Measurements from ENCODE around the gene APOH.

Gene APOH

DNA sequence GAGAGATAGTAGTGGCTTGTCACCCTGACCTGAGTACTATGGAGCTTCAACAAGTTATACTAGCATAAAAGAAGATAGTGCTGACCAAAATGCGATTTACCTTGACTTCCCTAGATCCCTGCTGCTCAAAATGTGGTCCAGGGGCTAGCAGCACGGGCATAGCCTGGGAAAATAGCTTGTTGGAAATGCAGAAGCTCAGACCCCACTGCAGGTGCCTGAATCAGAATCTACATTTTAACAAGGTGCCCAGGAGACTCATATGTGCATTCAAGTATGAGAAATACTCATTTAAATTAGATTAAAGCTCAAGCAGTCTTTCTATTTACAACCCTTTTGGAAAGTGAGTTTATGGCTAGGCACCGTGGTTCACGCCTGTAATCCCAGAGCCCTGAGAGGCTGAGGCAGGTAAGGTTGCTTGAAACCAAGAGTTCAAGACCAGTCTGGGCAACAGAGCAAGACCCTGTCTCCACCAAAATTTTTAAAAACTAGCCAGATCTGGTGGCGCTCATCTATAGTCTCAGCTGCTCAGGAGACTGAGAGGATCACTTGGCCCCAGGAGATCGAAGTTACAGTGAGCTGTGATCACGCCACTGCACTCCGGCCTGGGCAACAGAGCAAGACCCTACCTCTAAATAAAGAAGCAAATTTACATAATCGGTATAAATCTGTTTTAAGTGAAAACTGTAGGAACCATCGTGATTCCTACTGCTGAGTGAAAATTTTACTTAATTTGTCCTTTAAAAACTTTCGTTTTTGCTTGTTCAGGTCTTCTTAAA is 7.3 kb downstream of the APOH start:
- no peak overlapping the region for H3K27ac ChIP-seq
- TF ChIP-seq, protein P1, sequence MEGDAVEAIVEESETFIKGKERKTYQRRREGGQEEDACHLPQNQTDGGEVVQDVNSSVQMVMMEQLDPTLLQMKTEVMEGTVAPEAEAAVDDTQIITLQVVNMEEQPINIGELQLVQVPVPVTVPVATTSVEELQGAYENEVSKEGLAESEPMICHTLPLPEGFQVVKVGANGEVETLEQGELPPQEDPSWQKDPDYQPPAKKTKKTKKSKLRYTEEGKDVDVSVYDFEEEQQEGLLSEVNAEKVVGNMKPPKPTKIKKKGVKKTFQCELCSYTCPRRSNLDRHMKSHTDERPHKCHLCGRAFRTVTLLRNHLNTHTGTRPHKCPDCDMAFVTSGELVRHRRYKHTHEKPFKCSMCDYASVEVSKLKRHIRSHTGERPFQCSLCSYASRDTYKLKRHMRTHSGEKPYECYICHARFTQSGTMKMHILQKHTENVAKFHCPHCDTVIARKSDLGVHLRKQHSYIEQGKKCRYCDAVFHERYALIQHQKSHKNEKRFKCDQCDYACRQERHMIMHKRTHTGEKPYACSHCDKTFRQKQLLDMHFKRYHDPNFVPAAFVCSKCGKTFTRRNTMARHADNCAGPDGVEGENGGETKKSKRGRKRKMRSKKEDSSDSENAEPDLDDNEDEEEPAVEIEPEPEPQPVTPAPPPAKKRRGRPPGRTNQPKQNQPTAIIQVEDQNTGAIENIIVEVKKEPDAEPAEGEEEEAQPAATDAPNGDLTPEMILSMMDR (IDR thresholded peaks at IDR 0.05): no peak
- no peak for TF ChIP-seq ZFX (IDR thresholded peaks at IDR 0.05; ENCODE audit: borderline replicate concordance)

DNA sequence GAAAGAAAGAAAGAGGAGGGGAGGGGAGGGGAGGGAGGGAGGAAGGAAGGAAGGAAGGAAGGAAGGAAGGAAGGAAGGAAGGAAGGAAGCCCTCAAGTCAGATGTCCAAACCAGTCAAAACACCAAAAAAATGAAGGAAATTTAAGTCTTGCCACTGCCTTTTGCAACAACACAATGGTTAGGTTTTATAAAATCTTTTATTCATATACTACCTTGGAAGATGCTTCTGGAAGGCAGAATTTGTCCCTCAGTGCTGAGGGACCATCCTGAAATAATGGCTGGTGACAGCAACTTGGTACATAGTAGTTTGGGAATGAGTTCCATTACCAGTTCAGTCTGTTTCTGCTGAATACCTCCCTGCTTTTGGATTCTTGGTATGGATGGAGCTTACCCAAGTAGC is 7.9 kb downstream of the APOH start:
- H3K27ac ChIP-seq: no peak overlapping the region
- TF ChIP-seq, protein P1 (IDR thresholded peaks at IDR 0.05): no peak
- no peak for TF ChIP-seq ZFX (IDR thresholded peaks at IDR 0.05; ENCODE audit: borderline replicate concordance)

DNA sequence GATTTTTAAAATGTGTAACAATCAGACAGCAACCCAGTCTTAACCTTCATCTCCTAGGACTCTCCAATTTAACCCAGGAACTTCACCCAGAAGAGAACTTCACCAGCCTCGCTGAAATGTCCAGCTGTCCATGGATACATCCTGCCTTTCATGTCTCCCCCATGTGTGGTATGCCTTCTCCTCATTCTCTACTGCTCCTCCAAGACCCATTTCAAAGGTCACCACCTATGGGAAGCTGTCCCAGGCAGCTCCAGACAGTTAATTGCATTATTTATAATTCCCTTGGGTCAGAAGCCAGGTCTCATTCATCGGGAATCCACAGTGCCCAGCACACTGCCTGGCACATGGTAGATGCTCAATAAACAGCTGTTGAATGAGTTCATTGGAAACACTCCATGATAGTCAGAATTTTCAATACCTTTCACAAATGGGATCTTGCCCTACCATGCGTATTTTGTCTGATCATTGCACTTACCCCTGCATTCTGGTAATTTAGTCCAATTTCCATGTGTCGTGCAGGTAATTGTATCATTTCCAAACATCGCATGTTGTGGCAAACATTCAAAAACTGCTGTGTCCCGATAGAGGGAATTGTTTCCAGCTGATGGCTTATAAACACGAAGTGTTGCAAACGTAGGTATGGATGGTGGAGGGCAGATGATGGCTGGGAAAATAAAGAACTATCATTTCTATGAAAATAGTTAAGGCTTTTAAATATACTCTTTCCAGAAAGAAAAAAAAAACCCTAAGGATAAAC is 9.0 kb downstream of the APOH start:
- TF ChIP-seq, protein P1 (IDR thresholded peaks at IDR 0.05): no peak
- TF ChIP-seq ZFX (IDR thresholded peaks at IDR 0.05; ENCODE audit: borderline replicate concordance): no peak
- no peak overlapping the region for H3K27ac ChIP-seq

DNA sequence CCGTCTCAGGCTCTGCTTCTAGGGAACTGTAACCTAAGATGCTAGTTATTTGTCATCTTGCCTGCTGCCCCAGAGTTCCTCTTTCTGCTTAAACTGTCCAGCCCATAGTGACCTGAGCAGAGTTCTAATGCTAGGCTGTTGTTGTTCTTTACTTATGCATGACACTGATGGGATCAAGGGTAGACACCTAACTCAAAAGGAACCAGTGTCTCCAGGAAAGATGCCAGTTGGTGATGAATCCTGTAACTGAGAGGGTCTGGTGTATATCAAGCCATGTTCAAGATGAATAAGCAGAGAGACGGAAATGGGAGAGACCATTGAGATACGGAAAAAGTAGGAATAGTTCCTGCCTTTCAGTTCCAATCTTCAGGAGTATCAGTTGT is 13.7 kb downstream of the APOH start:
- no peak overlapping the region for H3K27ac ChIP-seq
- TF ChIP-seq ZFX (IDR thresholded peaks at IDR 0.05; ENCODE audit: borderline replicate concordance): no peak
- TF ChIP-seq, protein P1 (IDR thresholded peaks at IDR 0.05): no peak

DNA sequence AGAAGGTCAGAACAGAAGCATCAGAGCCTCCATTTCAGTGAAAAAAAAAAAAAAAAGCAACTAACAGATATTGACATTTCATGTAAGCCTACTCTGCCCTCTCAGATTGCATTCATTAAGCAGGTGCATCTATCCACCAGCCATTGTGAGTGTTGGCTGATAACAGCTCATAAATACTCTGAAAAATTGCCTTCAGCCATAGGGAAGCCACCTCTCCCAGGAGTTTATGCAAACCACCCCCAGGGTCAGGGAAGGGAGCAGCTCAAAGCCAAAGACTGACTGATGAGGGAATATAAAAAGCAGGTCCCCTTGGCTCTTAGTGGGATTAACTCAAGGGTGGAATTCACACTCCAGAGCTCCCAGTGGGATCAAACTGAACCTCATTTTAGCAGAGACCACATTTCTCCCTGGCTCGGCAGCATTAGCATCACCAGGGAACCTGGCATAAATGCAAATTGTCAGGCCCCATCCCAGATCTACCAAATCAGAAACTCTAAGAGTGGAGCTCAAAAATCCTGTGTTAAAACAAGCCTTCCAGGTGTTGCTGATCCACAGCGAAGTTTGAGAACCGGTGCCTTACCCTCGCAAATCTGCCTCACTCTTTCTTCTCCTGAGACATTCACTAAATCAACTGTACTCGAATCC is 14.2 kb downstream of the APOH start:
- TF ChIP-seq, protein P1 (IDR thresholded peaks at IDR 0.05): no peak
- TF ChIP-seq ZFX (IDR thresholded peaks at IDR 0.05; ENCODE audit: borderline replicate concordance): no peak
- H3K27ac ChIP-seq: no peak overlapping the region

DNA sequence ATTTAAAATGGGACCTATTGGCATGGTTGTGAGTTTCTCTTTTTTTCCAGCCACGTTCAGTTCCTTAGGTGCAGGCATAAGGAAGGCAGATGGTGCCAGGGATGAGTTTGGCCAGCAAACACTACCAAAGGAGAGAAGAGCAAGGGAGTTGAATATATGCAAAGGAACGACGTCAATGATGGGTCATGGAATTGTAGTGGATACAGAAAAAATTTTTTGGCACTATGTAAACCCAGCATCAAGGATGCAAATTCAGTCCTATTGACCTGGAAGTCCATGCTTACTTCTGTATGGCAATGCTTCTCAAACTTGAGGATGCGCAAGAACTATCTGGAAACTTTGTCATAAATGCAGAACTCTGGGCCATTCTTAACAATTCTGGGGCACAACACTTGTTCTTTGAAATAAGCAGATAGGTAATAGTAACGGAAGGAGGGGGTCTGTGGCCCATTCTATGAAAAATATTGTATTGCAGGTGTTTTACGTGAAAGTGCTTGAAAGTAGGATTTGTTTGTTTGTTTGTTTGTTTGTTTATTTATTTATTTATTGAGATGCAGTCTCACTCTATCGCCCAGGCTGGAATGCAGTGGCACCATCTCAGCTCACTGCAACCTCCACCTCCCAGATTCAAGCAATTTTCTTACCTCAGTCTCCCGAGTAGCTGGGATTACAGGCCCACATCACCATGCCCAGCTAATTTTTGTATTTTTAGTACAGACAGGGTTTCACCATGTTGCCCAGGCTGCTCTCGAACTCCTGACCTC is 18.0 kb downstream of the APOH start:
- H3K27ac ChIP-seq: no peak overlapping the region
- no peak for TF ChIP-seq ZFX (IDR thresholded peaks at IDR 0.05; ENCODE audit: borderline replicate concordance)
- TF ChIP-seq, protein P1 (IDR thresholded peaks at IDR 0.05): no peak
